Naive thymus-derived CD4-positive, alpha-beta T cell (primary cell): ENCODE results near the gene CAPS. TPM values are rescaled to one million over a fixed set of nuclear protein-coding genes. Genes with fewer than 3 reads are reported as not detected.
"Not testable (repeated sequence)": the region's sequence is repeated elsewhere in the genome, so short reads cannot be mapped to it uniquely, and the experiment has no call there.

Source experiments
- ATAC-seq: fragments of 150-1000 bp; cut with Tn5 transposase; 2 replicates; pipeline ENCODE4 v1.10.0; 2021; ENCODE audit warnings: mild to moderate bottlenecking, moderate library complexity
- CTCF ChIA-PET: fragments of 350-600 bp; sonication (Branson Sonifier 250); formaldehyde crosslinking; loops from one replicate; lab custom pipeline; 2021; ENCODE audit warnings: antibody characterized with exemption; lab: Charles Lee
- POLR2A ChIA-PET: fragments of 350-600 bp; sonication (Branson Sonifier 250); formaldehyde crosslinking; loops from one replicate; lab custom pipeline; 2021; ENCODE audit warnings: antibody characterized with exemption, inconsistent platforms; lab: Charles Lee
- DNase-seq, 9 donors: peaks; one replicate each; pipeline versions ENCODE4 v3.0.0 to v3.0.0-alpha.2; 2020 to 2022; ENCODE audit warnings: mixed read lengths in 1 of 9
- H3K27ac ChIP-seq: one replicate; pipeline ENCODE4 v1.7.0; 2013; ENCODE audit warnings: mild to moderate bottlenecking, low read depth, low read length, moderate library complexity
- H3K27me3 ChIP-seq, 2 donors: one replicate each; pipeline ENCODE4 v1.7.0; 2013; ENCODE audit warnings: low read length in 2 of 2, mild to moderate bottlenecking in 2 of 2, moderate library complexity in 2 of 2; ENCODE audit not compliant: control insufficient read depth in 2 of 2, insufficient read depth in 2 of 2
- H3K36me3 ChIP-seq, 3 experiments: 1 replicate in 2 of 3; 2 replicates in 1 of 3; pipeline ENCODE4 v1.7.0; 2013; ENCODE audit warnings: low read length in 3 of 3, mild to moderate bottlenecking in 3 of 3, moderate library complexity in 1 of 3; ENCODE audit not compliant: insufficient read depth in 3 of 3, control insufficient read depth in 2 of 3
- H3K4me1 ChIP-seq, 2 donors: one replicate each; pipeline ENCODE4 v1.7.0; 2013; ENCODE audit warnings: low read length in 2 of 2, mild to moderate bottlenecking in 2 of 2, moderate library complexity in 1 of 2; ENCODE audit not compliant: control insufficient read depth in 2 of 2, insufficient read depth in 2 of 2
- H3K4me3 ChIP-seq: 2 replicates; pipeline ENCODE4 v1.7.0; 2013; ENCODE audit warnings: mild to moderate bottlenecking, low read length
- H3K9me3 ChIP-seq, 3 experiments: 1 replicate in 2 of 3; 2 replicates in 1 of 3; pipeline ENCODE4 v1.7.0; 2013; ENCODE audit warnings: low read length in 3 of 3; ENCODE audit not compliant: control insufficient read depth in 2 of 3
- H3K27ac Mint-ChIP-seq, 9 donors: one replicate each; pipeline ENCODE4 v1.8.0; 2020 to 2022; ENCODE audit warnings: mixed read lengths in 9 of 9, mild to moderate bottlenecking in 8 of 9, moderate library complexity in 5 of 9, inconsistent platforms in 2 of 9
- H3K27me3 Mint-ChIP-seq, 5 donors: one replicate each; pipeline ENCODE4 v1.8.0; 2021 to 2022; ENCODE audit warnings: mixed read lengths in 5 of 5, mild to moderate bottlenecking in 1 of 5
- H3K36me3 Mint-ChIP-seq, 5 donors: one replicate each; pipeline ENCODE4 v1.8.0; 2020 to 2022; ENCODE audit warnings: mixed read lengths in 5 of 5, mild to moderate bottlenecking in 3 of 5, inconsistent platforms in 1 of 5
- H3K4me1 Mint-ChIP-seq, 7 donors: one replicate each; pipeline ENCODE4 v1.8.0; 2020 to 2022; ENCODE audit warnings: mixed read lengths in 7 of 7, mild to moderate bottlenecking in 3 of 7, inconsistent platforms in 1 of 7
- H3K4me3 Mint-ChIP-seq, 10 donors: one replicate each; pipeline ENCODE4 v1.8.0; 2020 to 2022; ENCODE audit warnings: mild to moderate bottlenecking in 10 of 10, mixed read lengths in 10 of 10, moderate library complexity in 6 of 10, inconsistent platforms in 2 of 10
- H3K9me3 Mint-ChIP-seq, 11 donors: one replicate each; pipeline ENCODE4 v1.8.0; 2020 to 2022; ENCODE audit warnings: mixed read lengths in 11 of 11, mild to moderate bottlenecking in 4 of 11, inconsistent platforms in 1 of 11, moderate library complexity in 1 of 11
- intact Hi-C, 2 donors: fragments of 100-400 bp; cut with micrococcal nuclease; formaldehyde crosslinking; loops; one replicate each; pipeline ENCODE4 v1.15.1; 2023
- polyA plus RNA-seq, 2 donors: library from polyadenylated mRNA; unstranded; fragments of 300-500 nt; fragmentation: Illumina TruSeq; gene quantifications; one replicate each; pipeline ENCODE4 v1.2.3, GENCODE V29; 2021
- total RNA-seq, 6 experiments: library from RNA in 5 of 6; stranded (reverse) in 5 of 6; gene quantifications; 1 replicate in 5 of 6; 2 replicates in 1 of 6; pipeline ENCODE4 v1.2.3 and lab custom pipeline; 2021 to 2026

The CAPS gene
- total and polyA plus RNA-seq, 7 experiments from 2014 or later, result 1.6 to 80.6 (median 45.2) TPM

DNA sequence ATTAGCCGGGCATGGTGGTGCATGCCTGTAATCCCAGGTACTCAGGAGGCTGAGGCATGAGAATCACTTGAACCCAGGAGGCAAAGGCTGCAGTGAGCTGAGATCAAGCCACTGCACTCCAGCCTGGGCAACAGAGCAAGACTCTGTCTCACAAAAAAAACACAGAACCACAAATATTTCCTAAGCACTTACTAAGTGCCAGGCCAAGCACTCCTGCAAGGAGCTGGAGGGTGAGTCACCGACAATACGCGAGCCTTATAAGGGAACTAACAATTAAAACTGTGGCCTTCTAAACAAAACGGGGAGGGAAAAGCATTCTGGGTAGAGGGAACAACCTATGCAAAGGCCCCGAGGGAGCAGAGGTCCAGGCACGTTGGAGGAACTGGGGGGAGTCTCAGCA, 39.6 kb upstream of the CAPS start:
- H3K27me3 ChIP-seq, result not testable (repeated sequence)

DNA sequence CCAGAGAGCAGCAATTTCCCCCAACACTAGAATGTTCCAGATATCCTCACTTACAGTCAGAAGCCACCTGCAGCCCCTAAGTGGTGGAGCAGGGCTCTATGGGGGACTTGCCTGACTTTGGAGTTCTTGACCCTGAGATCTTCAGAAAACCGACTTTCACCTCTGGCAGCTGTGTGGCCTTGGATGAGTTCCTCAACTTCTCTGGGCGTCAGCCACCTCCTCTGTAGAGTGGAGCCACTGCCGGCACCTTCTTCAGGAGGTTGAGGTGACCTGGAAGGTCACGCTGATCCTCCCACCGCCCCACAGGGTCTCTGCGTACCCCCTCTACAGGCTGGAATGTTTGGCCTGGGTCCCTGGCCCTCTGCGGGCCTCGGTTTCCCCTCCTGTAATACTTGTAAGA, 36.6 kb upstream of the CAPS start:
- no peak overlapping the region for H3K4me3 Mint-ChIP-seq
- H3K9me3 ChIP-seq, result no peaks in the 10 kb centered on the region
- ChIA-PET CTCF (no interaction called here), POLR2A (no interaction called here)
- no peak overlapping the region for H3K27ac ChIP-seq
- H3K9me3 Mint-ChIP-seq, result no peaks in the 10 kb centered on the region
- intact Hi-C loops, result no loop called here
- no peak overlapping the region for H3K4me3 ChIP-seq
- no peaks in the 10 kb centered on the region for H3K36me3 ChIP-seq
- no peaks in the 10 kb centered on the region for H3K36me3 Mint-ChIP-seq
- no peak overlapping the region for H3K27ac Mint-ChIP-seq
- DNase-seq (no peak), ATAC-seq (no peak)
- peaks cover 0 to 2% (median 0%) of the 10 kb centered on the region in 7 donors for H3K4me1 Mint-ChIP-seq
- peaks cover 0 to 25% (median 4%) of the 10 kb centered on the region in 5 donors for H3K27me3 Mint-ChIP-seq
- H3K4me1 ChIP-seq, result no peaks in the 10 kb centered on the region
- no peaks in the 10 kb centered on the region for H3K27me3 ChIP-seq

More for the DNA sequence above, 39.6 kb upstream of the CAPS start:
- intact Hi-C loops, H3K4me1 Mint-ChIP-seq, DNase-seq, H3K4me3 ChIP-seq, H3K4me1 ChIP-seq, H3K4me3 Mint-ChIP-seq, H3K9me3 ChIP-seq, H3K36me3 Mint-ChIP-seq, CTCF ChIA-PET, H3K9me3 Mint-ChIP-seq, POLR2A ChIA-PET, H3K36me3 ChIP-seq, H3K27ac Mint-ChIP-seq, H3K27ac ChIP-seq: not testable (repeated sequence)
- peaks cover 0 to 20% (median 0%) of the 10 kb centered on the region in 5 donors for H3K27me3 Mint-ChIP-seq
- peak; percentile 26 for ATAC-seq

DNA sequence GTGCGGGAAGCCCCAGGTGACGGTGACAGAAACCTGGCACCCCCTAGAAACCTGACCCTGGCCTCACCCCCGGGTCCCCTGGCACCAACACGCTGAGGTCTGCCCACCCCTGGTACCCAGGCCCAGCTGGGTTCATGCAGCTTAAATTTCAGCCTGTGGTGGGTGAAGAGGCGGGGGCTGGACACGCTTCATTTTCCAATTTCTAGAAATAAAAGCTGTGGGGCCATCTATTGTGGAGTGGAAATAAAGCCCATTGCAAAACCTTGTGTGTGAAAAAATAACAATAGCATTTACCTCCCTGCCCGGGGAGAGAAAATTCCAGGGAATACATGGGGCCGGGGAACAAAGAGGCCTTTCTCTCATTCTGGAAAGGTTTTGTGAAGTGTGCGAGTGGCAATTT, 36.2 kb upstream of the CAPS start:
- peaks cover 0 to 2% (median 0%) of the 10 kb centered on the region in 7 donors for H3K4me1 Mint-ChIP-seq
- ATAC-seq (no peak), DNase-seq (no peak)
- no peak overlapping the region for H3K27ac Mint-ChIP-seq
- intact Hi-C loops, result no loop called here
- Histone ChIP-seq H3K4me1 (no peaks in the 10 kb centered on the region), H3K27me3 (no peaks in the 10 kb centered on the region), H3K4me3 (no peak overlapping the region), H3K9me3 (no peaks in the 10 kb centered on the region), H3K27ac (no peak overlapping the region), H3K36me3 (no peaks in the 10 kb centered on the region)
- CTCF ChIA-PET, result no interaction called here
- no peaks in the 10 kb centered on the region for H3K9me3 Mint-ChIP-seq
- no peak overlapping the region for H3K4me3 Mint-ChIP-seq
- no peaks in the 10 kb centered on the region for H3K36me3 Mint-ChIP-seq
- POLR2A ChIA-PET, result no interaction called here
- H3K27me3 Mint-ChIP-seq, result peaks cover 0 to 25% (median 6%) of the 10 kb centered on the region in 5 donors

DNA sequence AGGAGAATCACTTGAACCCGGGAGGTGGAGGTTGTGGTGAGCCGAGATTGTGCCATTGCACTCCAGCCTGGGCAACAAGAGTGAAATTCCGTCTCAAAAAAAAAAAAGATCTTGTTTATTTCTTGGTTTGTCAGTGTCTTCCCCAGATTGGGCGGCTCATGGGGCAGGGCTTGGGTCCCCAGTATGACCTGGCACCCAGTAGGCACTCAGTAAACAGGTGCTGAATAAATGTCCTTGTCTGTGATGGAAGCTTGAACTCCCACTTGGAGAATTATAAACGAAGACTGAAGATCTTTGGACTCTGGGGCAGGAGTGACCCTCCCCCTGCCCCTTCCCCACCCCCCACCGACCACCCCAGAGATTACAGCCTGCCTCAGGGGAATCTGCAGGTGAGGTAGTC, 33.9 kb upstream of the CAPS start:
- ChIA-PET POLR2A (no interaction called here), CTCF (no interaction called here)
- H3K4me1 Mint-ChIP-seq, result no peaks in the 10 kb centered on the region
- H3K27ac Mint-ChIP-seq, result no peak overlapping the region
- Histone ChIP-seq H3K27me3 (no peaks in the 10 kb centered on the region), H3K4me1 (no peaks in the 10 kb centered on the region), H3K36me3 (no peaks in the 10 kb centered on the region), H3K4me3 (no peak overlapping the region), H3K9me3 (no peaks in the 10 kb centered on the region), H3K27ac (no peak overlapping the region)
- no peak overlapping the region for H3K4me3 Mint-ChIP-seq
- no peaks in the 10 kb centered on the region for H3K9me3 Mint-ChIP-seq
- ATAC-seq, result no peak
- intact Hi-C loops, result no loop called here
- no peaks in the 10 kb centered on the region for H3K36me3 Mint-ChIP-seq
- DNase-seq, result no peak
- H3K27me3 Mint-ChIP-seq, result peaks cover 5 to 26% (median 8%) of the 10 kb centered on the region in 5 donors

DNA sequence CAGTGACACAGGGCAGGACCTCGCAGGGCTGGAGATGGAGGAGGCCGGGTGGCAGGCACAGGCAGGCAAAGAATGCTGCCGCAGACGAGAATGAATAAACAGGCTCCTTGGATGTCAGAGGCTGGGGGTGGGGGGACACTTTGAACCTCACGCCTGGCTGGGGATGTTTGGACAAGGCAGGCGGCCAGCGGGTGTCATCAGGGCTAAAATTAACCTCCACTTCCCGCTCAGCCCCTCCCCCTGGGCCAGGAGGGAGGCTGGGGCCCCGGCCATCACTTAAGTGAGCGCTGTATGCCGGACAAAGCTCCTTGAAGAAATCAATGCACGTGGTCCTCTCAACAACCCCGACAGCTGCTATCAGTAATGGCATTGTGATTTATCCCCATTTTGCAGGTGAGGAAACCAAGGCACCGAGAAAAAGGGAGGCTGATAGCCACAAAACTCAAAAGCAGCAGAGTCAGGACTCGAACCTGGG, 33.4 kb upstream of the CAPS start:
- Mint-ChIP-seq H3K36me3 (no peaks in the 10 kb centered on the region), H3K4me3 (no peak overlapping the region), H3K27me3 (peaks cover 8 to 29% (median 10%) of the 10 kb centered on the region in 5 donors), H3K4me1 (no peaks in the 10 kb centered on the region), H3K27ac (no peak overlapping the region), H3K9me3 (no peaks in the 10 kb centered on the region)
- H3K27ac ChIP-seq, result no peak overlapping the region
- ChIA-PET POLR2A (no interaction called here), CTCF (no interaction called here)
- intact Hi-C loops, result no loop called here
- H3K27me3 ChIP-seq, result no peaks in the 10 kb centered on the region
- no peak for ATAC-seq
- no peak overlapping the region for H3K4me3 ChIP-seq
- no peaks in the 10 kb centered on the region for H3K4me1 ChIP-seq
- H3K36me3 ChIP-seq, result no peaks in the 10 kb centered on the region
- no peaks in the 10 kb centered on the region for H3K9me3 ChIP-seq
- DNase-seq, result no peak

DNA sequence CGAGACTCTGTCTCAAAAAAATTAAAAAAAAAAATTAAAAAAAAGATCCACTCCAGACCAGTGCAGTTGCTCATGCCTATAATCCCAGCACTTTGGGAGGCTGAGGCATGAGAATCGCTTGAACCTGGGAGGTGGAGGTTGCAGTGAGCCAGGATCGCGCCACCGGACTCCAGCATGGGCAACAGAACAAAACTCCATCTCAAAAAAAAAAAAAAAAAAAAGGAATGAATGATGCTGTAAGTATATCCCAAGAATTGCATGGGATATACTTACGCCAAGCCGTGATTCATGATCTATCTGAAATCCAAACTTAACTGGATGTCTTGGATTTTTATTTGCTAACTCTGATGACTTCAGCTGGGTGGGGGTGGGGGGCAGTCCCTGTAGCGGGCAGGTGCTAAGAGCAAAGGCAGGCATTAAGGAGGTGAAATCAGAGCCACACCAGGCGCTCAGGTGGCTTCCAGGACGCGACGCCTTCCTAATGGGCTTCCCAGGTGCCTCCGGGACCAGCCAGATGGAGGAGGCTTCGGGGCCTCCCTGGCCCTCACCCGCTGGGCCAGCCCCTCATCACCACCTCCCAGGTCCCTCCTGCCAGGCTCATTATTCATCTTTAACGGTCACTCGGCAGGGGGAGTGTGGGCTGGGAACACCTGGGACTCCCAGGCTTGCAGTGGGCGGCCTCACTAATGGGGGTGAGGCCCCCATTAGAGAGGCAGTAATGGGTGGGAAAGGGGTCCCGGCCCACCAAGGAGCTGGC, 32.3 kb upstream of the CAPS start:
- CTCF ChIA-PET, result interaction anchor here (0.6 kb wide), 1 partner anchor 178 kb away, joined by 3 read pairs; no protein-coding TSS in a partner anchor
- no peaks in the 10 kb centered on the region for H3K9me3 ChIP-seq
- POLR2A ChIA-PET, result no interaction called here
- no peaks in the 10 kb centered on the region for H3K36me3 Mint-ChIP-seq
- no peak for DNase-seq
- ATAC-seq, result no peak
- no peaks in the 10 kb centered on the region for H3K27me3 ChIP-seq
- no peak overlapping the region for H3K4me3 ChIP-seq
- H3K27ac Mint-ChIP-seq, result no peak overlapping the region
- H3K4me3 Mint-ChIP-seq, result no peak overlapping the region
- H3K9me3 Mint-ChIP-seq, result no peaks in the 10 kb centered on the region
- H3K4me1 Mint-ChIP-seq, result no peaks in the 10 kb centered on the region
- intact Hi-C loops, result no loop called here
- H3K36me3 ChIP-seq, result no peaks in the 10 kb centered on the region
- H3K27me3 Mint-ChIP-seq, result peaks cover 8 to 22% (median 10%) of the 10 kb centered on the region in 5 donors
- H3K27ac ChIP-seq, result no peak overlapping the region
- H3K4me1 ChIP-seq, result no peaks in the 10 kb centered on the region

DNA sequence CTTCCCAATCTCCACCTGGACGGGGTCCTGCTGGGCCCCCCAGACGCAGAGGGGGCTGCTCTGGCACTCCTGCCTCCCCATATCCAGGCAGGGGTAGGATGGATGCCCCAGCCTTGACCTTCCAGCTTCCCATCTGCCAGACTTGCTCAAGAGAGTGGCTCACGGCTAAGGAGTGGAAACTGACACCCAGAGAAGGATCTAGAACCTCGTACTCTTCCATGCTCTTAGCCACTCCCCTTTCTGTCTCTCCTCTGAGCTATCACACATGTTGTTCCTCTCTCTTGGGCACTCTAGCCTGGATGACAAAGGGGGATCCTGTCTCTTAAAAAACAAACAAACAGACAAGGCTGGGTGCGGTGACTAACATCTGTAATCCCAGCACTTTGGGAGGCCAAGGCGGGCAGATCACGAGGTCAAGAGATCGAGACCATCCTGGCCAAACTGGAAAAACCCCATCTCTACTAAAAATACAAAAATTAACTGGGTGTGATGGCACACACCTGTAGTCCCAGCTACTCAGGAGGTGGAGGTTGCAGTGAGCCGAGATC, 31.6 kb upstream of the CAPS start:
- no peaks in the 10 kb centered on the region for H3K9me3 Mint-ChIP-seq
- H3K4me3 Mint-ChIP-seq, result no peak overlapping the region
- H3K4me1 ChIP-seq, result no peaks in the 10 kb centered on the region
- H3K36me3 ChIP-seq, result no peaks in the 10 kb centered on the region
- H3K36me3 Mint-ChIP-seq, result no peaks in the 10 kb centered on the region
- H3K27me3 Mint-ChIP-seq, result peaks cover 8 to 22% (median 10%) of the 10 kb centered on the region in 5 donors
- no peaks in the 10 kb centered on the region for H3K4me1 Mint-ChIP-seq
- H3K4me3 ChIP-seq, result no peak overlapping the region
- H3K27ac Mint-ChIP-seq, result no peak overlapping the region
- H3K27ac ChIP-seq, result no peak overlapping the region
- intact Hi-C loops, result no loop called here
- POLR2A ChIA-PET, result no interaction called here
- H3K27me3 ChIP-seq, result no peaks in the 10 kb centered on the region
- ATAC-seq (no peak), DNase-seq (no peak)
- CTCF ChIA-PET, result interaction anchor here (0.6 kb wide), 1 partner anchor 178 kb away, joined by 3 read pairs; no protein-coding TSS in a partner anchor
- no peaks in the 10 kb centered on the region for H3K9me3 ChIP-seq
